H9 (cell line): ENCODE measurements around the gene AGBL3. TPM values are rescaled to one million over a fixed set of nuclear protein-coding genes. Genes with fewer than 3 reads are reported as not detected.
A peak's percentile ranks its signal among the peaks of the same experiment; 100 is the strongest.

Experiments
- DNase-seq: peaks from one replicate; pipeline ENCODE4 v3.0.0-alpha.2; 2017
- H2AFZ ChIP-seq: one replicate; pipeline ENCODE4 v1.6.1; 2013; ENCODE audit warnings: mild to moderate bottlenecking, low read length, control low read depth, moderate library complexity
- H2AK5ac ChIP-seq: 2 replicates; pipeline ENCODE4 v1.6.1; 2013; ENCODE audit warnings: low read length, control low read depth, mixed read lengths; ENCODE audit not compliant: insufficient read length
- H2BK120ac ChIP-seq: one replicate; pipeline ENCODE4 v1.6.1; 2013; ENCODE audit warnings: low read depth, mild to moderate bottlenecking, low read length, control low read depth, inconsistent platforms; ENCODE audit not compliant: poor library complexity, severe bottlenecking
- H2BK12ac ChIP-seq: 2 replicates; pipeline ENCODE4 v1.6.1; 2013; ENCODE audit warnings: low read length, control low read depth, mixed read lengths, low read depth; ENCODE audit not compliant: insufficient read length
- H2BK15ac ChIP-seq: 2 replicates; pipeline ENCODE4 v1.6.1; 2013; ENCODE audit warnings: low read depth, low read length, control low read depth
- H2BK20ac ChIP-seq: one replicate; pipeline ENCODE4 v1.6.1; 2013; ENCODE audit warnings: low read depth, mild to moderate bottlenecking, low read length, control low read depth, inconsistent platforms; ENCODE audit not compliant: poor library complexity, severe bottlenecking
- H2BK5ac ChIP-seq: 2 replicates; pipeline ENCODE4 v1.6.1; 2013; ENCODE audit warnings: low read length, control low read depth, mixed read lengths; ENCODE audit not compliant: insufficient read length
- H3K14ac ChIP-seq: 2 replicates; pipeline ENCODE4 v1.6.1; 2013; ENCODE audit warnings: low read length, control low read depth; ENCODE audit not compliant: insufficient read depth
- H3K18ac ChIP-seq: 2 replicates; pipeline ENCODE4 v1.6.1; 2013; ENCODE audit warnings: low read depth, mild to moderate bottlenecking, mixed read lengths, low read length, control low read depth; ENCODE audit not compliant: insufficient read length
- H3K23ac ChIP-seq: 2 replicates; pipeline ENCODE4 v1.6.1; 2013; ENCODE audit warnings: low read length, control low read depth, mixed read lengths, low read depth; ENCODE audit not compliant: insufficient read length
- H3K23me2 ChIP-seq: 2 replicates; pipeline ENCODE4 v1.6.1; 2013; ENCODE audit warnings: low read depth, mild to moderate bottlenecking, mixed read lengths, low read length, control low read depth; ENCODE audit not compliant: insufficient read length, poor library complexity, severe bottlenecking
- H3K27ac ChIP-seq: 2 replicates; pipeline ENCODE4 v1.5.1; 2013; ENCODE audit warnings: low read length, control low read depth, mixed read lengths, low read depth; ENCODE audit not compliant: insufficient read length
- H3K27me3 ChIP-seq: 2 replicates; pipeline ENCODE4 v1.6.1; 2013; ENCODE audit warnings: low read length, control low read depth, inconsistent platforms; ENCODE audit not compliant: insufficient read depth
- H3K4ac ChIP-seq: 2 replicates; pipeline ENCODE4 v1.6.1; 2013; ENCODE audit warnings: low read depth, mild to moderate bottlenecking, control low read depth, inconsistent platforms, low read length, moderate library complexity
- H3K4me1 ChIP-seq: 2 replicates; pipeline ENCODE4 v1.6.1; 2013; ENCODE audit warnings: low read length, control low read depth, inconsistent platforms; ENCODE audit not compliant: insufficient read depth
- H3K4me2 ChIP-seq: 2 replicates; pipeline ENCODE4 v1.6.1; 2013; ENCODE audit warnings: low read length, control low read depth, mixed read lengths; ENCODE audit not compliant: insufficient read length, insufficient read depth
- H3K56ac ChIP-seq: 2 replicates; pipeline ENCODE4 v1.6.1; 2013; ENCODE audit warnings: low read depth, mild to moderate bottlenecking, mixed read lengths, low read length, control low read depth; ENCODE audit not compliant: insufficient read length
- H3K79me1 ChIP-seq: 2 replicates; pipeline ENCODE4 v1.6.1; 2013; ENCODE audit warnings: low read depth, mild to moderate bottlenecking, moderate library complexity, low read length, control low read depth, inconsistent platforms; ENCODE audit not compliant: insufficient read depth, poor library complexity, severe bottlenecking
- H3K79me2 ChIP-seq: 2 replicates; pipeline ENCODE4 v1.6.1; 2013; ENCODE audit warnings: low read length, control low read depth, inconsistent platforms; ENCODE audit not compliant: insufficient read depth
- H3K9ac ChIP-seq: 2 replicates; pipeline ENCODE4 v1.6.1; 2013; ENCODE audit warnings: low read length, control low read depth, mixed read lengths; ENCODE audit not compliant: insufficient read length; ENCODE audit errors: extremely low read depth
- H3K9me3 ChIP-seq: one replicate; pipeline ENCODE4 v1.6.1; 2013; ENCODE audit warnings: low read depth, low read length, inconsistent platforms; ENCODE audit not compliant: control insufficient read depth
- H3T11ph ChIP-seq: one replicate; pipeline ENCODE4 v1.6.1; 2013; ENCODE audit warnings: mild to moderate bottlenecking, low read length, control low read depth, inconsistent platforms
- H4K20me1 ChIP-seq: one replicate; pipeline ENCODE4 v1.6.1; 2013; ENCODE audit not compliant: control insufficient read depth, insufficient read length, insufficient read depth
- H4K5ac ChIP-seq: 2 replicates; pipeline ENCODE4 v1.6.1; 2013; ENCODE audit warnings: low read depth, mild to moderate bottlenecking, mixed read lengths, low read length, control low read depth; ENCODE audit not compliant: insufficient read length
- H4K8ac ChIP-seq: replicated peaks from 2 replicates; pipeline ENCODE4 v1.6.1; 2013; ENCODE audit warnings: low read length, control low read depth, mixed read lengths, low read depth; ENCODE audit not compliant: insufficient read length
- H4K91ac ChIP-seq: 2 replicates; pipeline ENCODE4 v1.6.1; 2013; ENCODE audit warnings: low read depth, mild to moderate bottlenecking, moderate library complexity, mixed read lengths, low read length, control low read depth; ENCODE audit not compliant: insufficient read length
- H3K27ac Mint-ChIP-seq, 3 experiments: 2 replicates in 2 of 3; 3 replicates in 1 of 3; pipeline ENCODE4 v1.8.0; 2020 to 2021; ENCODE audit warnings: mixed read lengths in 3 of 3, mild to moderate bottlenecking in 1 of 3, moderate library complexity in 1 of 3
- H3K27me3 Mint-ChIP-seq: 2 replicates; pipeline ENCODE4 v1.8.0; 2021; ENCODE audit warnings: low read depth, mild to moderate bottlenecking, moderate library complexity, mixed read lengths
- H3K36me3 Mint-ChIP-seq, 3 experiments: 2 replicates in 2 of 3; 3 replicates in 1 of 3; pipeline ENCODE4 v1.8.0; 2020 to 2021; ENCODE audit warnings: low read depth in 3 of 3, mixed read lengths in 3 of 3; ENCODE audit not compliant: insufficient read depth in 1 of 3
- H3K4me1 Mint-ChIP-seq, 2 experiments: 2 replicates each; pipeline ENCODE4 v1.8.0; 2020; ENCODE audit warnings: mixed read lengths in 2 of 2
- H3K4me3 Mint-ChIP-seq, 2 experiments: 2 replicates in 1 of 2; 3 replicates in 1 of 2; pipeline ENCODE4 v1.8.0; 2020 to 2021; ENCODE audit warnings: mild to moderate bottlenecking in 2 of 2, mixed read lengths in 2 of 2, moderate library complexity in 1 of 2
- H3K9me3 Mint-ChIP-seq, 2 experiments: 2 replicates in 1 of 2; 3 replicates in 1 of 2; pipeline ENCODE4 v1.8.0; 2020; ENCODE audit warnings: mild to moderate bottlenecking in 2 of 2, mixed read lengths in 2 of 2, moderate library complexity in 1 of 2
- CTCF ChIP-seq: fragments of 200-600 bp; sonication (generic); conservative IDR thresholded peaks from 3 replicates; pipeline ENCODE4 v1.8.0; 2021; ENCODE audit warnings: antibody characterized with exemption, mild to moderate bottlenecking
- total RNA-seq: library from RNA; stranded (reverse); gene quantifications from 2 replicates; pipeline ENCODE4 v1.2.1, GENCODE V29; 2021

Gene AGBL3
- total RNA-seq, 1 experiment from 2014 or later: 2.4 TPM

- Histone ChIP-seq H2BK15ac (no peak overlapping the region), H3T11ph (no peak overlapping the region), H3K9me3 (no peaks in the 10 kb centered on the region), H3K18ac (no peak overlapping the region), H2AK5ac (no peak overlapping the region), H3K79me2 (no peaks in the 10 kb centered on the region), H2BK5ac (no peak overlapping the region), H3K23ac (no peak overlapping the region), H3K9ac (no peak overlapping the region), H4K91ac (no peak overlapping the region), H2AFZ (no peak overlapping the region), H3K4me1 (no peaks in the 10 kb centered on the region), H2BK12ac (no peak overlapping the region), H3K4ac (no peak overlapping the region), H4K8ac (no peak overlapping the region), H2BK20ac (no peak overlapping the region), H3K56ac (no peak overlapping the region), H3K4me2 (no peak overlapping the region), H3K23me2 (no peaks in the 10 kb centered on the region), H3K79me1 (no peaks in the 10 kb centered on the region), H3K14ac (no peak overlapping the region), H3K27ac (no peak overlapping the region), H2BK120ac (no peak overlapping the region), H4K20me1 (no peaks in the 10 kb centered on the region), H4K5ac (no peak overlapping the region), H3K27me3 (no peaks in the 10 kb centered on the region)
- H3K27ac Mint-ChIP-seq: no peak overlapping the region
- H3K4me3 Mint-ChIP-seq: no peak overlapping the region
- TF ChIP-seq CTCF: peak; percentile 22; the same call in 1 of the 3 replicates
- H3K27me3 Mint-ChIP-seq: no peaks in the 10 kb centered on the region; the same call in 1 of the 2 replicates
- H3K36me3 Mint-ChIP-seq: peaks cover 0 to 5% (median 0%) of the 10 kb centered on the region in 3 experiments; a peak in 1 of 7 replicates
- no peak for DNase-seq
- H3K9me3 Mint-ChIP-seq: peaks cover 0 to 6% of the 10 kb centered on the region in 2 experiments; a peak in 2 of 5 replicates
- no peaks in the 10 kb centered on the region for H3K4me1 Mint-ChIP-seq
These were observed 143.3 kb downstream of the AGBL3 start for GRCh38 chr7:135129579-135129978.
